WTC11 (cell line): ENCODE measurements around the gene SPATA18. TPM values are rescaled to one million over a fixed set of nuclear protein-coding genes. Genes with fewer than 3 reads are reported as not detected.

Experiments
- ATAC-seq: fragments of 200-7000 bp; cut with Tn5 transposase; 2 replicates; pipeline ENCODE4 v1.10.0; 2021; ENCODE audit warnings: mild to moderate bottlenecking, moderate library complexity
- CTCF ChIA-PET: fragments of 300-600 bp; sonication (Branson Sonifier 250); formaldehyde crosslinking; loops from one replicate; lab custom pipeline; 2021; ENCODE audit warnings: antibody characterized with exemption; lab: Charles Lee
- POLR2A ChIA-PET: fragments of 350-600 bp; sonication (Branson Sonifier 250); formaldehyde crosslinking; loops from one replicate; lab custom pipeline; 2021; ENCODE audit warnings: antibody characterized with exemption; lab: Charles Lee
- DNase-seq: peaks from one replicate; pipeline ENCODE4 v3.0.0; 2021; ENCODE audit warnings: low spot score
- H3K27ac Mint-ChIP-seq: 2 replicates; pipeline ENCODE4 v1.8.0; 2021; ENCODE audit warnings: mixed read lengths
- H3K27me3 Mint-ChIP-seq: 2 replicates; pipeline ENCODE4 v1.8.0; 2021; ENCODE audit warnings: low read depth, mild to moderate bottlenecking, moderate library complexity, mixed read lengths
- H3K36me3 Mint-ChIP-seq: 2 replicates; pipeline ENCODE4 v1.8.0; 2021; ENCODE audit warnings: mixed read lengths
- H3K4me1 Mint-ChIP-seq: 2 replicates; pipeline ENCODE4 v1.8.0; 2022; ENCODE audit warnings: mixed read lengths
- H3K4me3 Mint-ChIP-seq: 2 replicates; pipeline ENCODE4 v1.8.0; 2021; ENCODE audit warnings: mild to moderate bottlenecking, moderate library complexity, mixed read lengths
- H3K9me3 Mint-ChIP-seq: 2 replicates; pipeline ENCODE4 v1.8.0; 2021; ENCODE audit warnings: mixed read lengths
- ATF2 ChIP-seq: sonication (generic); formaldehyde crosslinking; IDR thresholded peaks from 2 replicates; pipeline ENCODE4 v1.8.1; 2022; ENCODE audit warnings: low read depth, missing genetic modification reagents, borderline replicate concordance
- E2F4 ChIP-seq: sonication (generic); formaldehyde crosslinking; IDR thresholded peaks from 2 replicates; pipeline ENCODE4 v1.8.1; 2022; ENCODE audit warnings: low read depth, mild to moderate bottlenecking, moderate library complexity, missing genetic modification reagents, borderline replicate concordance
- HMGA2 ChIP-seq: fragments of 250-450 bp; sonication (Bioruptor Pico); IDR thresholded peaks from 2 replicates; pipeline ENCODE4 v1.4.0; 2021; ENCODE audit warnings: mild to moderate bottlenecking, moderate library complexity
- IRF2 ChIP-seq: sonication (generic); formaldehyde crosslinking; IDR thresholded peaks from 2 replicates; pipeline ENCODE4 v1.8.0; 2022; ENCODE audit warnings: low read depth, missing genetic modification reagents, borderline replicate concordance
- JUN ChIP-seq: sonication (generic); formaldehyde crosslinking; IDR thresholded peaks from 2 replicates; pipeline ENCODE4 v1.8.0; 2023; ENCODE audit warnings: mild to moderate bottlenecking, missing genetic modification reagents
- KAT7 ChIP-seq: sonication (generic); formaldehyde crosslinking; IDR thresholded peaks from 2 replicates; pipeline ENCODE4 v1.8.1; 2023; ENCODE audit warnings: missing genetic modification reagents, mild to moderate bottlenecking, borderline replicate concordance
- MXD4 ChIP-seq: fragments of 250-450 bp; sonication (Bioruptor Pico); IDR thresholded peaks from 2 replicates; pipeline ENCODE4 v1.8.0; 2021; ENCODE audit warnings: mild to moderate bottlenecking, moderate library complexity, borderline replicate concordance
- SOX15 ChIP-seq: fragments of 250-450 bp; sonication (Bioruptor Pico); IDR thresholded peaks from 2 replicates; pipeline ENCODE4 v1.9.0; 2021; ENCODE audit warnings: mild to moderate bottlenecking
- TP53 ChIP-seq: sonication (generic); formaldehyde crosslinking; IDR thresholded peaks from 2 replicates; pipeline ENCODE4 v1.8.1; 2023; ENCODE audit warnings: mild to moderate bottlenecking, missing genetic modification reagents
- USF2 ChIP-seq: sonication (generic); formaldehyde crosslinking; IDR thresholded peaks from 2 replicates; pipeline ENCODE4 v1.8.1; 2023; ENCODE audit warnings: mild to moderate bottlenecking, missing genetic modification reagents, moderate library complexity
- ZBTB21 ChIP-seq: sonication (generic); formaldehyde crosslinking; IDR thresholded peaks from 2 replicates; pipeline ENCODE4 v1.8.1; 2023; ENCODE audit warnings: mild to moderate bottlenecking, missing genetic modification reagents, borderline replicate concordance
- ZNF138 ChIP-seq: sonication (generic); formaldehyde crosslinking; conservative IDR thresholded peaks from 2 replicates; pipeline ENCODE4 v1.8.1; 2022; ENCODE audit warnings: mild to moderate bottlenecking, moderate library complexity, missing genetic modification reagents
- ZNF219 ChIP-seq: sonication (generic); formaldehyde crosslinking; IDR thresholded peaks from 2 replicates; pipeline ENCODE4 v1.8.0; 2023; ENCODE audit warnings: missing genetic modification reagents, mild to moderate bottlenecking, borderline replicate concordance
- ZNF232 ChIP-seq: sonication (generic); formaldehyde crosslinking; IDR thresholded peaks from 2 replicates; pipeline ENCODE4 v1.8.0; 2022; ENCODE audit warnings: mild to moderate bottlenecking, missing genetic modification reagents
- ZNF317 ChIP-seq: sonication (generic); formaldehyde crosslinking; IDR thresholded peaks from 2 replicates; pipeline ENCODE4 v1.8.1; 2023; ENCODE audit warnings: low read depth, mild to moderate bottlenecking, moderate library complexity, missing genetic modification reagents, borderline replicate concordance
- ZNF416 ChIP-seq: fragments of 250-450 bp; sonication (Bioruptor Pico); IDR thresholded peaks from 2 replicates; pipeline ENCODE4 v1.9.0; 2021; ENCODE audit warnings: mild to moderate bottlenecking, inconsistent platforms
- ZNF425 ChIP-seq: fragments of 250-450 bp; sonication (Bioruptor Pico); conservative IDR thresholded peaks from 2 replicates; pipeline ENCODE4 v1.9.0; 2021; ENCODE audit warnings: mild to moderate bottlenecking
- ZNF532 ChIP-seq: fragments of 250-450 bp; sonication (Bioruptor Pico); IDR thresholded peaks from 2 replicates; pipeline ENCODE4 v1.9.0; 2021; ENCODE audit warnings: mild to moderate bottlenecking, borderline replicate concordance
- total RNA-seq: library from RNA; stranded (reverse); gene quantifications from 3 replicates; pipeline ENCODE4 v1.2.3, GENCODE V29; 2021
- TF ChIP-seq, protein P1 (sequence below): sonication (generic); formaldehyde crosslinking; IDR thresholded peaks from 2 replicates; pipeline ENCODE4 v1.8.1; 2022; ENCODE audit warnings: missing genetic modification reagents, borderline replicate concordance
- TF ChIP-seq, protein P2 (sequence below): sonication (generic); formaldehyde crosslinking; IDR thresholded peaks from 2 replicates; pipeline ENCODE4 v1.8.0; 2022; ENCODE audit warnings: mild to moderate bottlenecking, missing genetic modification reagents
- TF ChIP-seq, protein P3 (sequence below): sonication (generic); formaldehyde crosslinking; IDR thresholded peaks from 2 replicates; pipeline ENCODE4 v1.8.0; 2023; ENCODE audit warnings: missing genetic modification reagents

The SPATA18 gene
- total RNA-seq, 1 experiment from 2014 or later = 6.6 TPM

DNA sequence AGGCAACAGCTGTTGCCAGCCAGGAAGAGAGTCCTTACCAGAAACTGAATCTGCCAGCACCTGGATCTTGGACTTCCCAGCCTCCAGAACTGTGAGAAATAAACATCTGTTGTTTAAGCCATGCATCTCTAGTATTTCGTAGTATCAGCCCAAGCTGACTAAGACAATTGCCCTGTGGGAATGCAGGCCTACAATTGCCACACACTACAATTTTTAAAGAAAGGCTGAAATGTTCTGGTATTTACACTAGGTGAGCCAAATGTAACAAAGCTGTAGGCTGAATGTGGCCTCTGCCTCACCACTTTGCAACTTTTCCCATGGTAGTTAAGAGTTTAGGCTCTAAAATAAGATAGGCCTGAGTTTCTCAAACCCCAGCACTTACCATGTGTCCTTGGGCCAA is 59.1 kb downstream of the SPATA18 start:
- Mint-ChIP-seq H3K36me3 (no peaks in the 10 kb centered on the region), H3K27me3 (no peaks in the 10 kb centered on the region), H3K4me3 (no peak overlapping the region), H3K9me3 (no peaks in the 10 kb centered on the region), H3K4me1 (peaks cover 6% of the 10 kb centered on the region), H3K27ac (no peak overlapping the region)
- ChIA-PET POLR2A (no interaction called here), CTCF (no interaction called here)
- no peak for ATAC-seq
- no peak for DNase-seq
- TF ChIP-seq TP53 (CRISPR knock-in tag) (no peak), USF2 (CRISPR knock-in tag) (no peak), ZNF317 (CRISPR knock-in tag) (no peak), JUN (CRISPR knock-in tag) (no peak), MXD4 (no peak), HMGA2 (CRISPR knock-in tag) (no peak), ZNF219 (no peak), ZNF532 (no peak), ZNF138 (CRISPR knock-in tag) (no peak), SOX15 (CRISPR knock-in tag) (no peak), IRF2 (CRISPR knock-in tag) (no peak), ATF2 (CRISPR knock-in tag) (no peak)
- TF ChIP-seq, protein P1, sequence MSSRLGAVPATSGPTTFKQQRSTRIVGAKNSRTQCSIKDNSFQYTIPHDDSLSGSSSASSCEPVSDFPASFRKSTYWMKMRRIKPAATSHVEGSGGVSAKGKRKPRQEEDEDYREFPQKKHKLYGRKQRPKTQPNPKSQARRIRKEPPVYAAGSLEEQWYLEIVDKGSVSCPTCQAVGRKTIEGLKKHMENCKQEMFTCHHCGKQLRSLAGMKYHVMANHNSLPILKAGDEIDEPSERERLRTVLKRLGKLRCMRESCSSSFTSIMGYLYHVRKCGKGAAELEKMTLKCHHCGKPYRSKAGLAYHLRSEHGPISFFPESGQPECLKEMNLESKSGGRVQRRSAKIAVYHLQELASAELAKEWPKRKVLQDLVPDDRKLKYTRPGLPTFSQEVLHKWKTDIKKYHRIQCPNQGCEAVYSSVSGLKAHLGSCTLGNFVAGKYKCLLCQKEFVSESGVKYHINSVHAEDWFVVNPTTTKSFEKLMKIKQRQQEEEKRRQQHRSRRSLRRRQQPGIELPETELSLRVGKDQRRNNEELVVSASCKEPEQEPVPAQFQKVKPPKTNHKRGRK (CRISPR knock-in tag) = no peak
- TF ChIP-seq, all 79 proteins: peak for 0

DNA sequence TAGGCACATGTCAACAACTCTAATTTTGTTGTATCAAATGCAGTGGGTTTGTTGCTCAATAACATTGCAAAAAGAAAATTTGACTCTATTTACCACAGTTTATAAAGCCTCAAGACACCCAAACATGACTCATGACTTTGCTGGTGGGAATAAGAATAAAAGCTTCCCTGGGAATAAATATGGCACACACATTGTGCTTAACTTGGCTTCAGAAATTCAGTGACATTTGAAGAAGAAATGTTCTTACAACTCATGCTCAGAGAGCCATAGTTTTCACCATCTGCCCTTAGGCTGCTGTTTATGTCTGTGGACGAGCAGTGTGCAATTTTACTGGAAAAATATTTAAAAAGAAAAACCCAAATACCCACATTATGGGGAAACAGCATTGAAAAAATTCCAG is 60.9 kb downstream of the SPATA18 start:
- Mint-ChIP-seq H3K27me3 (no peaks in the 10 kb centered on the region), H3K36me3 (no peaks in the 10 kb centered on the region), H3K4me1 (peaks cover 2% of the 10 kb centered on the region), H3K27ac (no peak overlapping the region), H3K9me3 (no peaks in the 10 kb centered on the region), H3K4me3 (no peak overlapping the region)
- ATAC-seq (no peak), DNase-seq (no peak)
- CTCF ChIA-PET = no interaction called here
- POLR2A ChIA-PET = no interaction called here
- no peak for TF ChIP-seq ZNF425 (CRISPR knock-in tag)
- TF ChIP-seq ZNF416 (CRISPR knock-in tag) = no peak
- TF ChIP-seq ZBTB21 (CRISPR knock-in tag) = no peak
- TF ChIP-seq TP53 (CRISPR knock-in tag) = no peak
- TF ChIP-seq, protein P2, sequence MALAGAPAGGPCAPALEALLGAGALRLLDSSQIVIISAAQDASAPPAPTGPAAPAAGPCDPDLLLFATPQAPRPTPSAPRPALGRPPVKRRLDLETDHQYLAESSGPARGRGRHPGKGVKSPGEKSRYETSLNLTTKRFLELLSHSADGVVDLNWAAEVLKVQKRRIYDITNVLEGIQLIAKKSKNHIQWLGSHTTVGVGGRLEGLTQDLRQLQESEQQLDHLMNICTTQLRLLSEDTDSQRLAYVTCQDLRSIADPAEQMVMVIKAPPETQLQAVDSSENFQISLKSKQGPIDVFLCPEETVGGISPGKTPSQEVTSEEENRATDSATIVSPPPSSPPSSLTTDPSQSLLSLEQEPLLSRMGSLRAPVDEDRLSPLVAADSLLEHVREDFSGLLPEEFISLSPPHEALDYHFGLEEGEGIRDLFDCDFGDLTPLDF (CRISPR knock-in tag) = no peak
- no peak for TF ChIP-seq KAT7 (CRISPR knock-in tag)
- TF ChIP-seq, protein P3, sequence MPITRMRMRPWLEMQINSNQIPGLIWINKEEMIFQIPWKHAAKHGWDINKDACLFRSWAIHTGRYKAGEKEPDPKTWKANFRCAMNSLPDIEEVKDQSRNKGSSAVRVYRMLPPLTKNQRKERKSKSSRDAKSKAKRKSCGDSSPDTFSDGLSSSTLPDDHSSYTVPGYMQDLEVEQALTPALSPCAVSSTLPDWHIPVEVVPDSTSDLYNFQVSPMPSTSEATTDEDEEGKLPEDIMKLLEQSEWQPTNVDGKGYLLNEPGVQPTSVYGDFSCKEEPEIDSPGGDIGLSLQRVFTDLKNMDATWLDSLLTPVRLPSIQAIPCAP (CRISPR knock-in tag) = no peak
- TF ChIP-seq E2F4 (CRISPR knock-in tag) = no peak
- TF ChIP-seq ZNF232 (CRISPR knock-in tag) = no peak
